HepG2 (cell line): ENCODE data around the gene TBL2. TPM values are rescaled to one million over a fixed set of nuclear protein-coding genes. Genes with fewer than 3 reads are reported as not detected.

Experiments
- ARNT2 ChIP-seq: sonication (generic); formaldehyde crosslinking; IDR thresholded peaks from 2 replicates; pipeline ENCODE4 v1.8.0; 2022; ENCODE audit warnings: mild to moderate bottlenecking, low read depth, missing genetic modification reagents, moderate library complexity
- ATF7-NPFF ChIP-seq: sonication (generic); formaldehyde crosslinking; IDR thresholded peaks from 2 replicates; pipeline ENCODE4 v1.8.1; 2023; ENCODE audit warnings: mild to moderate bottlenecking, low read depth, missing genetic modification reagents, moderate library complexity
- BHLHE40 ChIP-seq: IDR thresholded peaks from 2 replicates; pipeline ENCODE4 v1.6.1; 2011; ENCODE audit warnings: low read length, improper control_type of control experiment
- CHD4 ChIP-seq: fragments of 200-600 bp; sonication (generic); IDR thresholded peaks from 2 replicates; pipeline ENCODE4 v1.7.0; 2017; ENCODE audit warnings: mild to moderate bottlenecking, low read length, borderline replicate concordance
- GATAD1 ChIP-seq: IDR thresholded peaks from 2 replicates; pipeline ENCODE4 v1.6.1; 2016; ENCODE audit warnings: missing genetic modification reagents, missing compliant biosample characterization
- GATAD2A ChIP-seq: IDR thresholded peaks from 2 replicates; pipeline ENCODE4 v1.6.1; 2016
- HCFC1 ChIP-seq: fragments of 150-350 bp; IDR thresholded peaks from 2 replicates; pipeline ENCODE4 v1.6.1; 2014; ENCODE audit warnings: low read depth, low read length
- KLF15 ChIP-seq: sonication (generic); formaldehyde crosslinking; IDR thresholded peaks from 2 replicates; pipeline ENCODE4 v1.8.1; 2023; ENCODE audit warnings: borderline replicate concordance, mild to moderate bottlenecking, inconsistent platforms, missing genetic modification reagents, mixed read lengths
- SAP130 ChIP-seq: IDR thresholded peaks from 2 replicates; pipeline ENCODE4 v1.6.1; 2016; ENCODE audit warnings: low read depth
- TBX3 ChIP-seq: fragments of 450-650 bp; IDR thresholded peaks from 2 replicates; pipeline ENCODE4 v1.6.1; 2017; ENCODE audit warnings: antibody characterized with exemption, mild to moderate bottlenecking, inconsistent platforms, borderline replicate concordance
- THYN1 ChIP-seq: sonication (generic); formaldehyde crosslinking; IDR thresholded peaks from 2 replicates; pipeline ENCODE4 v1.8.1; 2023; ENCODE audit warnings: low read depth, mild to moderate bottlenecking, moderate library complexity, missing genetic modification reagents, borderline replicate concordance
- YY1 ChIP-seq: IDR thresholded peaks from 2 replicates; pipeline ENCODE4 v1.6.1; 2011; ENCODE audit warnings: low read length, low read depth, moderate library complexity, mild to moderate bottlenecking; ENCODE audit not compliant: insufficient read depth, insufficient replicate concordance
- ZNF234 ChIP-seq: sonication (generic); formaldehyde crosslinking; conservative IDR thresholded peaks from 2 replicates; pipeline ENCODE4 v1.5.1; 2020; ENCODE audit warnings: mild to moderate bottlenecking, missing genetic modification reagents
- ZNF44 ChIP-seq: sonication (generic); formaldehyde crosslinking; IDR thresholded peaks from 2 replicates; pipeline ENCODE4 v1.5.1; 2020; ENCODE audit warnings: mild to moderate bottlenecking, missing genetic modification reagents
- ZNF598 ChIP-seq: sonication (generic); formaldehyde crosslinking; IDR thresholded peaks from 2 replicates; pipeline ENCODE4 v1.5.1; 2020; ENCODE audit warnings: mild to moderate bottlenecking, missing genetic modification reagents, borderline replicate concordance
- polyA plus RNA-seq, 8 experiments: library from polyadenylated mRNA; depleted of rRNA in 3 of 8; stranded (reverse) in 7 of 8; unstranded in 1 of 8; fragments of >200 nt; fragmentation: Illumina TruSeq in 4 of 8; extraction: Trizol in 4 of 8; gene quantifications; 2 replicates each; pipeline versions ENCODE4 v1.2.1 to v1.2.3, GENCODE V29; 2011 to 2016; ENCODE audit warnings: low read depth in 4 of 8, missing spikeins in 1 of 8, mixed read lengths in 1 of 8; ENCODE audit not compliant: insufficient read depth in 1 of 8
- total RNA-seq, 5 experiments: library from RNA; depleted of rRNA; stranded (reverse); fragments of >200 nt; fragmentation: Illumina TruSeq; extraction: Trizol; gene quantifications; 2 replicates each; pipeline ENCODE4 v1.2.3, GENCODE V29; 2016; ENCODE audit warnings: low read depth in 1 of 5
- TF ChIP-seq, protein P1 (sequence below): sonication (generic); formaldehyde crosslinking; IDR thresholded peaks from 2 replicates; pipeline ENCODE4 v1.5.0; 2020; ENCODE audit warnings: missing genetic modification reagents
- TF ChIP-seq, protein P2 (sequence below), 2 experiments: fragments of 450-650 bp in 1 of 2; sonication (generic) in 1 of 2; formaldehyde crosslinking in 1 of 2; IDR thresholded peaks; 2 replicates each; pipeline versions ENCODE4 v1.6.1 to v1.8.0; 2016 to 2022; ENCODE audit warnings: antibody characterized with exemption in 1 of 2, mild to moderate bottlenecking in 1 of 2, missing genetic modification reagents in 1 of 2
- TF ChIP-seq, protein P3 (sequence below): sonication (generic); formaldehyde crosslinking; IDR thresholded peaks from 2 replicates; pipeline ENCODE4 v1.5.1; 2020; ENCODE audit warnings: mild to moderate bottlenecking, moderate library complexity, missing genetic modification reagents

Gene TBL2
- total and polyA plus RNA-seq, 2 of the 13 experiments (the other 11 are each of a cell fraction or from before 2014, with no cell fraction given) = 43.4 to 47.2 TPM

DNA sequence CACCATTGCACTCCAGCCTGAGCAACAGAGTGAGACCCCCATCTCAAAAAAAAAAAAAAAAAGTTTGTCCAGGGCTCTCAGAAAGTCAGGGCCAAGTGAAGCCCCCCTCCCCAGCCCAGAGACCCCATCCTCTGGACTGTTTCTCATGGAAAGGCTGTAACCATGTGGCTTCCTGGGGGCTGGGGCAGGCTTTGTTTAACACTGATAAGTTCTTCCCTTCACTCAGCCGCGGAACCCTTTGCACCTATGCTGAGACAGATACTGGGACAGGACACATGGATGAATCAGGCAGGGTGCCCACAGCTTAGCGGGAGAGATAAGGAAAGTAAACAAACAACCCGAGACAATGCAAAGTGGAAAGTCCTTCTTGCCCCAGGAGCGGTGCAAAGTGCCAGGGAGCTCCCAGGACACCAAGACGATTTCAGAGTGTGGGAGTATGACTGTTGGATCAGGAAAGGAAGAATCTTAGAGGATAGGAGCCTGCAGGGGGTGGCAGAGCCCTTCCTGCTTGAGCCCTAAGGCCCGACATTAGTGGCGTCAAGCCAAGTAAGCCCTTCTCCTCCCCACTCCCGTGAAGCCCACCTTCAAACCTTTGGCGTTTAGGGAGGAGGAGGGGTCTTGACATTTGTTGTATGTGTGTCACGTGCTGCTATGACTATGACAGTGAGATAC, 34.4 kb upstream of the TBL2 start (continued):
- TF ChIP-seq HCFC1 (no peak), GATAD1 (CRISPR knock-in tag) (peak; percentile 80), KLF15 (CRISPR knock-in tag) (no peak), THYN1 (CRISPR knock-in tag) (no peak), YY1 (peak; percentile 25), ARNT2 (CRISPR knock-in tag) (peak; percentile 53), CHD4 (peak; percentile 77; the same call in 1 of the 2 replicates), GATAD2A (CRISPR knock-in tag) (peak; percentile 98), ZNF44 (CRISPR knock-in tag) (no peak), SAP130 (CRISPR knock-in tag) (peak; percentile 95), BHLHE40 (peak; percentile 85), ZNF598 (no peak), ATF7-NPFF (CRISPR knock-in tag) (peak; percentile 33; the same call in 1 of the 2 replicates), TBX3 (peak; percentile 72), ZNF234 (CRISPR knock-in tag) (no peak)
- TF ChIP-seq, protein P1, sequence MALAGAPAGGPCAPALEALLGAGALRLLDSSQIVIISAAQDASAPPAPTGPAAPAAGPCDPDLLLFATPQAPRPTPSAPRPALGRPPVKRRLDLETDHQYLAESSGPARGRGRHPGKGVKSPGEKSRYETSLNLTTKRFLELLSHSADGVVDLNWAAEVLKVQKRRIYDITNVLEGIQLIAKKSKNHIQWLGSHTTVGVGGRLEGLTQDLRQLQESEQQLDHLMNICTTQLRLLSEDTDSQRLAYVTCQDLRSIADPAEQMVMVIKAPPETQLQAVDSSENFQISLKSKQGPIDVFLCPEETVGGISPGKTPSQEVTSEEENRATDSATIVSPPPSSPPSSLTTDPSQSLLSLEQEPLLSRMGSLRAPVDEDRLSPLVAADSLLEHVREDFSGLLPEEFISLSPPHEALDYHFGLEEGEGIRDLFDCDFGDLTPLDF (CRISPR knock-in tag) = no peak
- TF ChIP-seq, protein P2, sequence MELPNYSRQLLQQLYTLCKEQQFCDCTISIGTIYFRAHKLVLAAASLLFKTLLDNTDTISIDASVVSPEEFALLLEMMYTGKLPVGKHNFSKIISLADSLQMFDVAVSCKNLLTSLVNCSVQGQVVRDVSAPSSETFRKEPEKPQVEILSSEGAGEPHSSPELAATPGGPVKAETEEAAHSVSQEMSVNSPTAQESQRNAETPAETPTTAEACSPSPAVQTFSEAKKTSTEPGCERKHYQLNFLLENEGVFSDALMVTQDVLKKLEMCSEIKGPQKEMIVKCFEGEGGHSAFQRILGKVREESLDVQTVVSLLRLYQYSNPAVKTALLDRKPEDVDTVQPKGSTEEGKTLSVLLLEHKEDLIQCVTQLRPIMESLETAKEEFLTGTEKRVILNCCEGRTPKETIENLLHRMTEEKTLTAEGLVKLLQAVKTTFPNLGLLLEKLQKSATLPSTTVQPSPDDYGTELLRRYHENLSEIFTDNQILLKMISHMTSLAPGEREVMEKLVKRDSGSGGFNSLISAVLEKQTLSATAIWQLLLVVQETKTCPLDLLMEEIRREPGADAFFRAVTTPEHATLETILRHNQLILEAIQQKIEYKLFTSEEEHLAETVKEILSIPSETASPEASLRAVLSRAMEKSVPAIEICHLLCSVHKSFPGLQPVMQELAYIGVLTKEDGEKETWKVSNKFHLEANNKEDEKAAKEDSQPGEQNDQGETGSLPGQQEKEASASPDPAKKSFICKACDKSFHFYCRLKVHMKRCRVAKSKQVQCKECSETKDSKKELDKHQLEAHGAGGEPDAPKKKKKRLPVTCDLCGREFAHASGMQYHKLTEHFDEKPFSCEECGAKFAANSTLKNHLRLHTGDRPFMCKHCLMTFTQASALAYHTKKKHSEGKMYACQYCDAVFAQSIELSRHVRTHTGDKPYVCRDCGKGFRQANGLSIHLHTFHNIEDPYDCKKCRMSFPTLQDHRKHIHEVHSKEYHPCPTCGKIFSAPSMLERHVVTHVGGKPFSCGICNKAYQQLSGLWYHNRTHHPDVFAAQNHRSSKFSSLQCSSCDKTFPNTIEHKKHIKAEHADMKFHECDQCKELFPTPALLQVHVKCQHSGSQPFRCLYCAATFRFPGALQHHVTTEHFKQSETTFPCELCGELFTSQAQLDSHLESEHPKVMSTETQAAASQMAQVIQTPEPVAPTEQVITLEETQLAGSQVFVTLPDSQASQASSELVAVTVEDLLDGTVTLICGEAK (IDR thresholded peaks at IDR 0.05) = no peak
- TF ChIP-seq, protein P2 (CRISPR knock-in tag; IDR thresholded peaks at IDR 0.05) = peak; percentile 79
- TF ChIP-seq, protein P3, sequence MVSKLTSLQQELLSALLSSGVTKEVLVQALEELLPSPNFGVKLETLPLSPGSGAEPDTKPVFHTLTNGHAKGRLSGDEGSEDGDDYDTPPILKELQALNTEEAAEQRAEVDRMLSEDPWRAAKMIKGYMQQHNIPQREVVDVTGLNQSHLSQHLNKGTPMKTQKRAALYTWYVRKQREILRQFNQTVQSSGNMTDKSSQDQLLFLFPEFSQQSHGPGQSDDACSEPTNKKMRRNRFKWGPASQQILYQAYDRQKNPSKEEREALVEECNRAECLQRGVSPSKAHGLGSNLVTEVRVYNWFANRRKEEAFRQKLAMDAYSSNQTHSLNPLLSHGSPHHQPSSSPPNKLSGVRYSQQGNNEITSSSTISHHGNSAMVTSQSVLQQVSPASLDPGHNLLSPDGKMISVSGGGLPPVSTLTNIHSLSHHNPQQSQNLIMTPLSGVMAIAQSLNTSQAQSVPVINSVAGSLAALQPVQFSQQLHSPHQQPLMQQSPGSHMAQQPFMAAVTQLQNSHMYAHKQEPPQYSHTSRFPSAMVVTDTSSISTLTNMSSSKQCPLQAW (CRISPR knock-in tag) = peak; percentile 85
